ENCODE results near the gene TLR8.
"Not testable (repeated sequence)": the region's sequence is repeated elsewhere in the genome, so short reads cannot be mapped to it uniquely, and the experiment has no call there.

TLR8 gene

DNA sequence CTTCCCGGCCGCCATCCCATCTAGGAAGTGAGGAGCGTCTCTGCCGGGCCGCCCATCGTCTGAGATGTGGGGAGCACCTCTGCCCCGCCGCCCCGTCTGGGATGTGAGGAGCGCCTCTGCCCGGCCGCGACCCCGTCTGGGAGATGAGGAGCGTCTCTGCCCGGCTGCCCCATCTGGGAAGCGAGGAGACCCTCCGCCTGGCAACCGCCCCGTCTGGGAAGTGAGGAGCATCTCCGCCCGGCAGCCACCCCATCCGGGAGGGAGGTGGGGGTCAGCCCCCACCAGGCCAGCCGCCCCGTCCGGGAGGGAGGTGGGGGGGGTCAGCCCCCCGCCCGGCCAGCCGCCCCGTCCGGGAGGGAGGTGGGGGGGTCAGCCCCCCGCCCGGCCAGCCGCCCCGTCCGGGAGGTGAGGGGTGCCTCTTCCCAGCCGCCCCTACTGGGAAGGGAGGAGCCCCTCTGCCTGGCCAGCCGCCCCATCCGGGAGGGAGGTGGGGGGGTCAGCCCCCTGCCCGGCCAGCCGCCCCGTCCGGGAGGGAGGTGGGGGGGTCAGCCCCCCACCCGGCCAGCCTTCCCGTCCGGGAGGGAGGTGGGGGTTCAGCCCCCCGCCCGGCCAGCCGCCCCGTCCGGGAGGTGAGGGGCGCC, 56.9 kb downstream of the TLR8 start:
- not testable (repeated sequence) for H3K36me3 ChIP-seq (ENCODE audit: control insufficient read depth, insufficient read depth, low read length); H3K4me3 ChIP-seq (ENCODE audit: low read length); H3K27me3 ChIP-seq (ENCODE audit: control insufficient read depth, insufficient read depth, low read length); H3K4me1 ChIP-seq (ENCODE audit: control insufficient read depth, insufficient read depth, low read length); H3K27ac ChIP-seq (ENCODE audit: low read length); DNase-seq (ENCODE audit: low read depth, low spot score); H3K9me3 ChIP-seq (ENCODE audit: control insufficient read depth, insufficient read depth, low read length)
- no CpG with 5 or more reads among the region's 52 CpGs for whole genome bisulfite sequencing (ENCODE audit: insufficient coverage, insufficient read length)

DNA sequence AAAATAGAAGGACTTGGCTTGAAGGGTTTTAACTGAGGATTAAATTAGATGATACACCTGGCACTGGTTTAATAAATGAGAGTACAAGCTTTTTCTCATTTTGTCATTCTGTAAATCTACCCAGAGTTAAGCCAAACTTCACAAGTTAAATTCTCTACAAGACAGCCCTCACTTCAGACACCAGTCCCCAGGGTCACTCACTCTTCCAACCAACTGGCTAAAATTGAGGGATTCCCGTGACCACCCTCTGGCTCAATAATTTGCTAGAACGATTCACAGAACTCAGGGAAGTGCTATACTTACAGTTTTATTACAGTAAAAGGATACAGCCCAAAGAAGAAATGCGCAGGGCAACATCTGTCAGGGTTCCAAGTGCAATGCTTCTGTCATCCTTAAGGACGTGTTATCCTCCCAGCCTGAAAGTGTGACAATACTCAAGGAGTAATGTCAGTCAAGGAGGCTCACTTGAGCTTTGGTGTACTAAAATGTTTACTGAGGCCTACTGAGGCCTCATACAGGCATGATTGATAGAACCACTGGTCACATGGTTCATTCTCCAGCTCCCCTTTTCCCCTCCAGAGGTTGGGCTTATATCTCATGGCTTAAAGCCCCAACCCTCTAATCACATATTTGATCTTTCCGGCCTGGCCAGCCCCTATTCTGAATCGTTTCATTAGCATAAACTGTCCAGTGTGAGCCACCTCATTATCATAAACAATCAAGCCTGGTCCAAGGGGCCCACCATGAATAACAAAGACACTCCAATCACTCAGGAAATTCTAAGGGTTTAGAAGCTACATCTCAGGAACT, 58.9 kb downstream of the TLR8 start:
- H3K36me3 ChIP-seq (ENCODE audit: control insufficient read depth, insufficient read depth, low read length) = no peaks in the 10 kb centered on the region
- no peaks in the 10 kb centered on the region for H3K9me3 ChIP-seq (ENCODE audit: control insufficient read depth, insufficient read depth, low read length)
- H3K4me3 ChIP-seq (ENCODE audit: low read length) = no peak overlapping the region
- no peaks in the 10 kb centered on the region for H3K27me3 ChIP-seq (ENCODE audit: control insufficient read depth, insufficient read depth, low read length)
- H3K4me1 ChIP-seq (ENCODE audit: control insufficient read depth, insufficient read depth, low read length) = no peaks in the 10 kb centered on the region
- no CpG with 5 or more reads among the region's 6 CpGs for WGBS (ENCODE audit: insufficient coverage, insufficient read length)
- DNase-seq (ENCODE audit: low read depth, low spot score) = no peak
- H3K27ac ChIP-seq (ENCODE audit: low read length) = no peak overlapping the region

DNA sequence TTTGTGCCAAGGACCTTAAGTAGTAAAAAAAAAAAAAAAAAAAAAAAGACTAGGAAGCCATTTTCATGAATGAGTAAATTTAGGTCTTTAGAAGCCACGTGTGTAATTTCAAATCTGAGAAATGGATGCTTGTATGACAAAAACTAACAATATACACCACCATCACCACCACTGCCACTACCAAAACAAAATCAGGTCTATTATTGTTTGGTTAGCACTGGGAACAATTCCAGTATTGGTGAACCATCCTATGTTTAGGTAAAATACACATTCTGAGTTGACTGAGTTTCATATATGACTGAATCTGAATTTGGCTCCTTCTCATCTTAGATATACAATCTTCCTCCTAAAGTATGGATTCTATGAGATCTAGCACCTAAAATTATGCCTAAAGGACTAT, 59.7 kb downstream of the TLR8 start:
- Histone ChIP-seq H3K4me1 (ENCODE audit: control insufficient read depth, insufficient read depth, low read length) (no peaks in the 10 kb centered on the region), H3K4me3 (ENCODE audit: low read length) (no peak overlapping the region), H3K27ac (ENCODE audit: low read length) (no peak overlapping the region), H3K9me3 (ENCODE audit: control insufficient read depth, insufficient read depth, low read length) (no peaks in the 10 kb centered on the region), H3K36me3 (ENCODE audit: control insufficient read depth, insufficient read depth, low read length) (no peaks in the 10 kb centered on the region), H3K27me3 (ENCODE audit: control insufficient read depth, insufficient read depth, low read length) (no peaks in the 10 kb centered on the region)
- DNase-seq (ENCODE audit: low read depth, low spot score) = no peak
- WGBS (ENCODE audit: insufficient coverage, insufficient read length) = no CpG with 5 or more reads among the region's 1 CpG

DNA sequence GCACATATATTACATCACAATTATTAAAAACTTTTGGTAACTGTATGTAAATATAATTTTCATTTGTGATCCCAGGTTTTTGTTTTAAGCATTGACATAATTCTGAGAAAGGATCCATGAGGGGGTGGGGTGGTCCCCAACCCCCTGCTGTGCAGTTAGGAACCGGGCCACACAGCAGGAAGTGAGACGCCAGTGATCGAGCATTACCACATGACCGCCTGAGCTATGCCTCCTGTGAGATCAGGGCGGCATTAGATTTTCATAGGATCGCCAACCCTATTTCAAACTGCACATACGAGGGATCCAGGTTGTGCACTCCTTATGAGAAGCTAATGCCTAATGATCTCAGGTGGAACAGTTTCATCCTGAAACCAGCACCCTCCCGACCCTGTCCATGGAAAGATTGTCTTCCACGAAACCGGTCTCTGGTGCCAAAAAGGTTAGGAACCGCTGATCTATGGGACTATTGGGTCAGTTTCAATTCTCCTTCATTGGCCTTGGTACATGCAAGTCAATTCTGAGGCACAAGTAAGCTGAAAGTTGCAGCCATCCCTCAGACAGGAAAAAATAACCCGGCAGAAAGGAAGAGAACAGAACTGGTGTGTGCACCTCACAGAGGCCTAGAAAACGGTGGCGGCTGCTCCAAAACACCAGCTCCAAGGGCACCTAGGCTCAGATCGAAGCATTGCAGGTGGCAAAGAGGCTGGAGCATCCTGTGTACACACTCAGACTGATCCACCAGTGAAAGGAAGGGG, 61.5 kb downstream of the TLR8 start:
- Histone ChIP-seq H3K9me3 (ENCODE audit: control insufficient read depth, insufficient read depth, low read length) (no peaks in the 10 kb centered on the region), H3K27me3 (ENCODE audit: control insufficient read depth, insufficient read depth, low read length) (no peaks in the 10 kb centered on the region), H3K27ac (ENCODE audit: low read length) (no peak overlapping the region), H3K4me1 (ENCODE audit: control insufficient read depth, insufficient read depth, low read length) (no peaks in the 10 kb centered on the region), H3K36me3 (ENCODE audit: control insufficient read depth, insufficient read depth, low read length) (no peaks in the 10 kb centered on the region), H3K4me3 (ENCODE audit: low read length) (no peak overlapping the region)
- no peak for DNase-seq (ENCODE audit: low read depth, low spot score)
- WGBS (ENCODE audit: insufficient coverage, insufficient read length) = no CpG with 5 or more reads among the region's 15 CpGs

DNA sequence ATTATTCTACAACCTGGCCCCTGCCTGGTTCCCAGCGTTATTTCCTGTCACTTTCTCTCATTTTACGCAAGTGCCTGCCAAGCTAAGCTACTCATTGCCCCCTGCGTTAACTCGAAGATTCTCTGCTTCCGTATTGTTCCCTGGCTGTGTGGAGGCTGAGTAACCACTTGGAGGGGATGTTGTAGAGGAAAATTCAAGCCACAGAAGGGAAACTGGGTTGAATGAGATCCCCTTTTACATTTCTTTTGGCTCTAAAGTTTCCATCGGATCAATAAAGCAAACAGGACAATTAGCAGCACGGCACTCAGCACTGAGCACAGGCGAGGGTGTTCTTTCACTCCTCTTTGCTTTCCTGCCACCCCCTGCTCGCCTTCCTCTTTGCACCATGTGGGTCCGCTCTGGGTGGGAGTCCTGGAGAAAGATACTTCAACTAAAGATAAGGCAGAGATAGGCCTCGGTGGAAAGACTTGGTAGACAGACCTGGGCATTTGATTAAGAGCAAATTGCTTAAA, 64.3 kb downstream of the TLR8 start:
- H3K27me3 ChIP-seq (ENCODE audit: control insufficient read depth, insufficient read depth, low read length) = no peaks in the 10 kb centered on the region
- no peak overlapping the region for H3K27ac ChIP-seq (ENCODE audit: low read length)
- no CpG with 5 or more reads among the region's 11 CpGs for WGBS (ENCODE audit: insufficient coverage, insufficient read length)
- H3K9me3 ChIP-seq (ENCODE audit: control insufficient read depth, insufficient read depth, low read length) = no peaks in the 10 kb centered on the region
- H3K4me1 ChIP-seq (ENCODE audit: control insufficient read depth, insufficient read depth, low read length) = no peaks in the 10 kb centered on the region
- DNase-seq (ENCODE audit: low read depth, low spot score) = no peak
- no peaks in the 10 kb centered on the region for H3K36me3 ChIP-seq (ENCODE audit: control insufficient read depth, insufficient read depth, low read length)
- no peak overlapping the region for H3K4me3 ChIP-seq (ENCODE audit: low read length)

DNA sequence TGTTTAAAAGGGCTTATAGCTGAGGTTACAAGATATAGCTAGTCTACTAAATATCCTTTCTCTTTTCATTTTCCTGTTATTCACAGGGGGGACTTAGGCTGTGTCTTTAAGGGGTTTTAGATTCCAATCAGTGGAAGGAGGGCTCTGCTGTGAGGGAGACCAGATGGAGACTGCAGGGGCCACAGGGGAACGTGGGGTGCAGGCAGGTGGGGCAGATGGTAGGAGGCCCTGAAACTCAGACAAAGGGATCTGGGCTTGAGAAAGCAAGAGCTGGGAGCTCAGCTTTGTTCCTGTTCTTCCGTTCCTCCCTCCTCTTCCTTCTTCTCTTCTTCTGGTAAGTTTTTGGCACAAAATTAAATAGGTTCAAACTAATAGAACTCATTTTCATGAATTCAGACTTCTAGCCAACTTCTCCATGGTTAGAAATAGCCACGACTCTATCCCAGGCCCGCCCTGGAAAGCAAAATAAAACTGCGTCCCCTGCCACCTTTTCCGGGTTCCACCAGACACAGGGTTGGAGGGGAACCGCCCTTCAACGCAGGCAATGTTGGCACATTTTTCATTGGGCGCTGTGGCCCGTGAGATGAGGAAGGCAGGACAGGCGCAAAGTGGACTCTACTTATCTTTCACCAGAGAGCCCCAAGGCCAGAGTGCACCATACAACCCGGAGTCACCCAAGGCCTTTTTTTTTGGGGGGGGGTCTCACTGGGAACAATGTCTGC, 65.0 kb downstream of the TLR8 start:
- no peak overlapping the region for H3K4me3 ChIP-seq (ENCODE audit: low read length)
- no peaks in the 10 kb centered on the region for H3K27me3 ChIP-seq (ENCODE audit: control insufficient read depth, insufficient read depth, low read length)
- no peaks in the 10 kb centered on the region for H3K9me3 ChIP-seq (ENCODE audit: control insufficient read depth, insufficient read depth, low read length)
- H3K27ac ChIP-seq (ENCODE audit: low read length) = no peak overlapping the region
- no CpG with 5 or more reads among the region's 12 CpGs for whole genome bisulfite sequencing (ENCODE audit: insufficient coverage, insufficient read length)
- H3K4me1 ChIP-seq (ENCODE audit: control insufficient read depth, insufficient read depth, low read length) = no peaks in the 10 kb centered on the region
- no peak for DNase-seq (ENCODE audit: low read depth, low spot score)
- no peaks in the 10 kb centered on the region for H3K36me3 ChIP-seq (ENCODE audit: control insufficient read depth, insufficient read depth, low read length)

DNA sequence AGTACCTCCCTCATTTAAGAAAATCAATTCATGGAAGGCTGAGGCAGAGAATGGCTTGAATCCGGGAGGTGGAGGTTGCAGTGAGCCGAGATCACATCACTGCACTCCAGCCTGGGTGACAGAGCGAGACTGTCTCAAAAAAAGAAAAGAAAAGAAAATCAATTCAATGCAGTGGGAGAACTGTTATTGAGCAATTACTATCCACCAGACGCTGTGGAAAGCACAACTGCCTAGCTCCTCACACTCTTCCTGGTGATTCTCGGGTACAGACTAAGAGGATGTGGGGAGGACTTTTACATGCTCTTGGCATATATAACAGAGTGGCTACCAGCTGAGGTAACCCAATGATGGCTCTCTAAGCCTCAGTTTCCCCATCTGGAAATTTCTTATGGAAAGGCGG, 65.8 kb downstream of the TLR8 start:
- Histone ChIP-seq H3K27me3 (ENCODE audit: control insufficient read depth, insufficient read depth, low read length) (no peaks in the 10 kb centered on the region), H3K27ac (ENCODE audit: low read length) (no peak overlapping the region), H3K4me3 (ENCODE audit: low read length) (no peak overlapping the region)

More for the DNA sequence above, 65.8 kb downstream of the TLR8 start:
- H3K36me3 ChIP-seq (ENCODE audit: control insufficient read depth, insufficient read depth, low read length) = no peaks in the 10 kb centered on the region
- DNase-seq (ENCODE audit: low read depth, low spot score) = no peak
- no peaks in the 10 kb centered on the region for H3K4me1 ChIP-seq (ENCODE audit: control insufficient read depth, insufficient read depth, low read length)
- H3K9me3 ChIP-seq (ENCODE audit: control insufficient read depth, insufficient read depth, low read length) = no peaks in the 10 kb centered on the region
- WGBS (ENCODE audit: insufficient coverage, insufficient read length) = no CpG with 5 or more reads among the region's 6 CpGs

All from iPS DF 6.9 (cell line).